H1 (cell line): ENCODE results near the gene TSHR. TPM values are rescaled to one million over a fixed set of nuclear protein-coding genes. Genes with fewer than 3 reads are reported as not detected.

Experiments used
- CBX8 ChIP-seq: fragments of 300-800, 300-1000 bp; sonication (generic); IDR thresholded peaks from 2 replicates; pipeline ENCODE4 v1.7.1; 2016; ENCODE audit warnings: low read depth, low read length, borderline replicate concordance
- HDAC2 ChIP-seq, 2 experiments: fragments of 300-600 bp in 1 of 2; sonication (generic) in 1 of 2; IDR thresholded peaks; 2 replicates each; pipeline ENCODE4 v1.6.1; 2011 to 2012; ENCODE audit warnings: low read depth in 2 of 2, low read length in 2 of 2, mild to moderate bottlenecking in 2 of 2, moderate library complexity in 2 of 2, borderline replicate concordance in 1 of 2, inconsistent platforms in 1 of 2
- RBBP5 ChIP-seq: IDR thresholded peaks from 2 replicates; pipeline ENCODE4 v1.7.1; 2012; ENCODE audit warnings: low read depth, mild to moderate bottlenecking, inconsistent platforms, low read length, moderate library complexity, borderline replicate concordance
- ZNF274 ChIP-seq: IDR thresholded peaks from 2 replicates; pipeline ENCODE4 v1.7.0; 2012; ENCODE audit warnings: low read length, borderline replicate concordance; ENCODE audit errors: extremely low read depth
- polyA plus RNA-seq, 7 experiments: library from polyadenylated mRNA; depleted of rRNA in 3 of 7; stranded (reverse) in 5 of 7; unstranded in 2 of 7; fragments of >200 nt in 5 of 7; fragments of 200-250 nt in 2 of 7; gene quantifications; 1 replicate in 5 of 7; 2 replicates in 1 of 7; 4 replicates in 1 of 7; pipeline versions ENCODE4 v1.2.1 to v1.2.3, GENCODE V29; 2011 to 2013; ENCODE audit warnings: missing spikeins in 2 of 7, mixed read lengths in 2 of 7
- total RNA-seq: library from RNA; stranded (reverse); fragmentation: NEBNext Ultra II Directional; extraction: Animal tissue kit (Norgen Biotek cat#: 25700); gene quantifications from 2 replicates; pipeline ENCODE4 v1.2.1, GENCODE V29; 2021
- TF ChIP-seq, protein P1 (sequence below): fragments of 300-600 bp; sonication (generic); IDR thresholded peaks from 2 replicates; pipeline ENCODE4 v1.7.1; 2012; ENCODE audit warnings: low read length, moderate library complexity, mild to moderate bottlenecking, inconsistent platforms; ENCODE audit not compliant: insufficient replicate concordance

Gene TSHR
- total and polyA plus RNA-seq, 2 of the 8 experiments (the other 6 are each of a cell fraction or from before 2014, with no cell fraction given) = 0.27 TPM; not detected in 1

DNA sequence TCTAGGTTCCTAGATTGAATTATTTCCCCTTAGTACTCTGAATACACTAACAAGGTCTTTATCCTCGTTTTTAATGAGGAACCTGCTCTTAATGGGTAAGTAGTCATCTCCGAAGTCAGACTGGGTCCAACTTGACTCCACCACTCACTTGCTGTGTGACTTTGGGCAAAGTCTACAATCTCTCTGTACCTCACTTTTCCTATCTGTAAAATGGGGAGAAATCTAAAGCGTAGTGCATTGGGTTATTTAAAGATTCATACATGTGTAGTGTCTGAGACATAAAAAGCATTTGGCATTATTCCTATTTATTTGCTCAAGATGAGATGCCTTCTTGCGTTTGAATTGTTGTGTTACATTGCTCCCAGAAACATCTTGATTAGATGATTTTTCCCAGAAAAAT is 213.8 kb downstream of the TSHR start (continued):
- TF ChIP-seq, protein P1, sequence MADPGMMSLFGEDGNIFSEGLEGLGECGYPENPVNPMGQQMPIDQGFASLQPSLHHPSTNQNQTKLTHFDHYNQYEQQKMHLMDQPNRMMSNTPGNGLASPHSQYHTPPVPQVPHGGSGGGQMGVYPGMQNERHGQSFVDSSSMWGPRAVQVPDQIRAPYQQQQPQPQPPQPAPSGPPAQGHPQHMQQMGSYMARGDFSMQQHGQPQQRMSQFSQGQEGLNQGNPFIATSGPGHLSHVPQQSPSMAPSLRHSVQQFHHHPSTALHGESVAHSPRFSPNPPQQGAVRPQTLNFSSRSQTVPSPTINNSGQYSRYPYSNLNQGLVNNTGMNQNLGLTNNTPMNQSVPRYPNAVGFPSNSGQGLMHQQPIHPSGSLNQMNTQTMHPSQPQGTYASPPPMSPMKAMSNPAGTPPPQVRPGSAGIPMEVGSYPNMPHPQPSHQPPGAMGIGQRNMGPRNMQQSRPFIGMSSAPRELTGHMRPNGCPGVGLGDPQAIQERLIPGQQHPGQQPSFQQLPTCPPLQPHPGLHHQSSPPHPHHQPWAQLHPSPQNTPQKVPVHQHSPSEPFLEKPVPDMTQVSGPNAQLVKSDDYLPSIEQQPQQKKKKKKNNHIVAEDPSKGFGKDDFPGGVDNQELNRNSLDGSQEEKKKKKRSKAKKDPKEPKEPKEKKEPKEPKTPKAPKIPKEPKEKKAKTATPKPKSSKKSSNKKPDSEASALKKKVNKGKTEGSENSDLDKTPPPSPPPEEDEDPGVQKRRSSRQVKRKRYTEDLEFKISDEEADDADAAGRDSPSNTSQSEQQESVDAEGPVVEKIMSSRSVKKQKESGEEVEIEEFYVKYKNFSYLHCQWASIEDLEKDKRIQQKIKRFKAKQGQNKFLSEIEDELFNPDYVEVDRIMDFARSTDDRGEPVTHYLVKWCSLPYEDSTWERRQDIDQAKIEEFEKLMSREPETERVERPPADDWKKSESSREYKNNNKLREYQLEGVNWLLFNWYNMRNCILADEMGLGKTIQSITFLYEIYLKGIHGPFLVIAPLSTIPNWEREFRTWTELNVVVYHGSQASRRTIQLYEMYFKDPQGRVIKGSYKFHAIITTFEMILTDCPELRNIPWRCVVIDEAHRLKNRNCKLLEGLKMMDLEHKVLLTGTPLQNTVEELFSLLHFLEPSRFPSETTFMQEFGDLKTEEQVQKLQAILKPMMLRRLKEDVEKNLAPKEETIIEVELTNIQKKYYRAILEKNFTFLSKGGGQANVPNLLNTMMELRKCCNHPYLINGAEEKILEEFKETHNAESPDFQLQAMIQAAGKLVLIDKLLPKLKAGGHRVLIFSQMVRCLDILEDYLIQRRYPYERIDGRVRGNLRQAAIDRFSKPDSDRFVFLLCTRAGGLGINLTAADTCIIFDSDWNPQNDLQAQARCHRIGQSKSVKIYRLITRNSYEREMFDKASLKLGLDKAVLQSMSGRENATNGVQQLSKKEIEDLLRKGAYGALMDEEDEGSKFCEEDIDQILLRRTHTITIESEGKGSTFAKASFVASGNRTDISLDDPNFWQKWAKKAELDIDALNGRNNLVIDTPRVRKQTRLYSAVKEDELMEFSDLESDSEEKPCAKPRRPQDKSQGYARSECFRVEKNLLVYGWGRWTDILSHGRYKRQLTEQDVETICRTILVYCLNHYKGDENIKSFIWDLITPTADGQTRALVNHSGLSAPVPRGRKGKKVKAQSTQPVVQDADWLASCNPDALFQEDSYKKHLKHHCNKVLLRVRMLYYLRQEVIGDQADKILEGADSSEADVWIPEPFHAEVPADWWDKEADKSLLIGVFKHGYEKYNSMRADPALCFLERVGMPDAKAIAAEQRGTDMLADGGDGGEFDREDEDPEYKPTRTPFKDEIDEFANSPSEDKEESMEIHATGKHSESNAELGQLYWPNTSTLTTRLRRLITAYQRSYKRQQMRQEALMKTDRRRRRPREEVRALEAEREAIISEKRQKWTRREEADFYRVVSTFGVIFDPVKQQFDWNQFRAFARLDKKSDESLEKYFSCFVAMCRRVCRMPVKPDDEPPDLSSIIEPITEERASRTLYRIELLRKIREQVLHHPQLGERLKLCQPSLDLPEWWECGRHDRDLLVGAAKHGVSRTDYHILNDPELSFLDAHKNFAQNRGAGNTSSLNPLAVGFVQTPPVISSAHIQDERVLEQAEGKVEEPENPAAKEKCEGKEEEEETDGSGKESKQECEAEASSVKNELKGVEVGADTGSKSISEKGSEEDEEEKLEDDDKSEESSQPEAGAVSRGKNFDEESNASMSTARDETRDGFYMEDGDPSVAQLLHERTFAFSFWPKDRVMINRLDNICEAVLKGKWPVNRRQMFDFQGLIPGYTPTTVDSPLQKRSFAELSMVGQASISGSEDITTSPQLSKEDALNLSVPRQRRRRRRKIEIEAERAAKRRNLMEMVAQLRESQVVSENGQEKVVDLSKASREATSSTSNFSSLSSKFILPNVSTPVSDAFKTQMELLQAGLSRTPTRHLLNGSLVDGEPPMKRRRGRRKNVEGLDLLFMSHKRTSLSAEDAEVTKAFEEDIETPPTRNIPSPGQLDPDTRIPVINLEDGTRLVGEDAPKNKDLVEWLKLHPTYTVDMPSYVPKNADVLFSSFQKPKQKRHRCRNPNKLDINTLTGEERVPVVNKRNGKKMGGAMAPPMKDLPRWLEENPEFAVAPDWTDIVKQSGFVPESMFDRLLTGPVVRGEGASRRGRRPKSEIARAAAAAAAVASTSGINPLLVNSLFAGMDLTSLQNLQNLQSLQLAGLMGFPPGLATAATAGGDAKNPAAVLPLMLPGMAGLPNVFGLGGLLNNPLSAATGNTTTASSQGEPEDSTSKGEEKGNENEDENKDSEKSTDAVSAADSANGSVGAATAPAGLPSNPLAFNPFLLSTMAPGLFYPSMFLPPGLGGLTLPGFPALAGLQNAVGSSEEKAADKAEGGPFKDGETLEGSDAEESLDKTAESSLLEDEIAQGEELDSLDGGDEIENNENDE = no peak
- no peak for TF ChIP-seq RBBP5
- no peak for TF ChIP-seq CBX8
- no peak for TF ChIP-seq HDAC2 (IDR thresholded peaks at IDR 0.05; ENCODE audit: borderline replicate concordance in 1 of 2, low read depth in 2 of 2, low read length in 2 of 2)
- no peak for TF ChIP-seq ZNF274
